ENCODE results near the gene FLOT2.
"Not testable (repeated sequence)": the region's sequence is repeated elsewhere in the genome, so short reads cannot be mapped to it uniquely, and the experiment has no call there.

Gene FLOT2

GRCh38 chr17:28899212-28899815, 1.8 kb upstream of the FLOT2 start:
- no peak overlapping the region for H3K4me3 ChIP-seq (ENCODE audit: low read depth, low read length)
- DNase-seq (ENCODE audit: low read depth) = no peak

- no peak overlapping the region for H3K4me3 ChIP-seq (ENCODE audit: low read depth, low read length)
- no peak for DNase-seq (ENCODE audit: low read depth)
These were observed 1.0 kb upstream of the FLOT2 start for GRCh38 chr17:28898527-28898955.

GRCh38 chr17:28897769-28898526, 415 bp upstream of the FLOT2 start:
- DNase-seq (ENCODE audit: low read depth) = no peak
- H3K4me3 ChIP-seq (ENCODE audit: low read depth, low read length) = peak overlapping the region; percentile 86

- H3K4me3 ChIP-seq (ENCODE audit: low read depth, low read length) = peak overlapping the region; percentile 86
- no peak for DNase-seq (ENCODE audit: low read depth)
These were observed 1.0 kb downstream of the FLOT2 start for GRCh38 chr17:28896491-28896883.

GRCh38 chr17:28895794-28896447, 1.6 kb downstream of the FLOT2 start:
- no peak for DNase-seq (ENCODE audit: low read depth)
- no peak overlapping the region for H3K4me3 ChIP-seq (ENCODE audit: low read depth, low read length)

- H3K4me3 ChIP-seq (ENCODE audit: low read depth, low read length); DNase-seq (ENCODE audit: low read depth): not testable (repeated sequence)
These were observed 4.0 kb downstream of the FLOT2 start for GRCh38 chr17:28893248-28894183.

- no peak for DNase-seq (ENCODE audit: low read depth)
These were observed 5.5 kb downstream of the FLOT2 start for GRCh38 chr17:28892024-28892423.

GRCh38 chr17:28891201-28891600, 6.3 kb downstream of the FLOT2 start:
- no peak for DNase-seq (ENCODE audit: low read depth)
- no peak overlapping the region for H3K4me3 ChIP-seq (ENCODE audit: low read depth, low read length)

More at GRCh38 chr17:28892024-28892423, 5.5 kb downstream of the FLOT2 start:
- no peak overlapping the region for H3K4me3 ChIP-seq (ENCODE audit: low read depth, low read length)

GRCh38 chr17:28889996-28890395, 7.5 kb downstream of the FLOT2 start:
- DNase-seq (ENCODE audit: low read depth) = no peak
- no peak overlapping the region for H3K4me3 ChIP-seq (ENCODE audit: low read depth, low read length)

GRCh38 chr17:28888832-28889231, 8.7 kb downstream of the FLOT2 start:
- H3K4me3 ChIP-seq (ENCODE audit: low read depth, low read length) = no peak overlapping the region
- no peak for DNase-seq (ENCODE audit: low read depth)

GRCh38 chr17:28887871-28888471, 9.6 kb downstream of the FLOT2 start:
- H3K4me3 ChIP-seq (ENCODE audit: low read depth, low read length) = no peak overlapping the region
- no peak for DNase-seq (ENCODE audit: low read depth)

- no peak overlapping the region for H3K4me3 ChIP-seq (ENCODE audit: low read depth, low read length)
- no peak for DNase-seq (ENCODE audit: low read depth)
These were observed 11.6 kb downstream of the FLOT2 start for GRCh38 chr17:28885951-28886350.

GRCh38 chr17:28885363-28885762, 12.2 kb downstream of the FLOT2 start:
- H3K4me3 ChIP-seq (ENCODE audit: low read depth, low read length) = no peak overlapping the region

GRCh38 chr17:28883967-28884702, 13.4 kb downstream of the FLOT2 start:
- no peak overlapping the region for H3K4me3 ChIP-seq (ENCODE audit: low read depth, low read length)
- no peak for DNase-seq (ENCODE audit: low read depth)

More at GRCh38 chr17:28885363-28885762, 12.2 kb downstream of the FLOT2 start:
- DNase-seq (ENCODE audit: low read depth) = no peak

- H3K4me3 ChIP-seq (ENCODE audit: low read depth, low read length) = no peak overlapping the region
These were observed 15.2 kb downstream of the FLOT2 start for GRCh38 chr17:28882154-28882895.

GRCh38 chr17:28881533-28882056, 15.9 kb downstream of the FLOT2 start:
- H3K4me3 ChIP-seq (ENCODE audit: low read depth, low read length) = no peak overlapping the region
- DNase-seq (ENCODE audit: low read depth) = no peak

More at GRCh38 chr17:28882154-28882895, 15.2 kb downstream of the FLOT2 start:
- no peak for DNase-seq (ENCODE audit: low read depth)

GRCh38 chr17:28880572-28880945, 17.0 kb downstream of the FLOT2 start:
- no peak for DNase-seq (ENCODE audit: low read depth)
- H3K4me3 ChIP-seq (ENCODE audit: low read depth, low read length) = no peak overlapping the region

Measured in skeletal muscle cell (primary cell).